Renal pelvis (tissue), 12 donors: ENCODE data around the gene AP2A2. TPM values are rescaled to one million over a fixed set of nuclear protein-coding genes. Genes with fewer than 3 reads are reported as not detected.

ENCODE experiments used
- DNase-seq: peaks from one replicate; pipeline ENCODE4 v3.0.0-alpha.2; 2013
- long read RNA-seq, 16 experiments: transcript quantifications; one replicate each; lab custom pipeline, GENCODE V29; 2026
- polyA plus RNA-seq, 3 donors: library from polyadenylated mRNA; unstranded; fragments of 120-200 nt; gene quantifications; one replicate each; pipeline ENCODE4 v1.2.1, GENCODE V29; 2013; ENCODE audit not compliant: insufficient read length in 3 of 3

The AP2A2 gene
- polyA plus RNA-seq, result 100 to 1,000 TPM in 2 of 3 donors, 10 to 100 TPM in 1; 99.5 to 126 (median 117) TPM
- long read RNA-seq, donor 1, full-length matches to known transcripts, result 4 of 16 reads
- long read RNA-seq, donor 1, partial matches to known transcripts, result 12 of 16 reads
- long read RNA-seq, donor 1, other reads (novel, unspliced or antisense), result 0 of 16 reads
- long read RNA-seq, donor 2, full-length matches to known transcripts, result 16 of 27 reads
- long read RNA-seq, donor 2, partial matches to known transcripts, result 11 of 27 reads
- long read RNA-seq, donor 2, other reads (novel, unspliced or antisense), result 0 of 27 reads
- long read RNA-seq, donor 3, full-length matches to known transcripts, result 6 of 16 reads
- long read RNA-seq, donor 3, partial matches to known transcripts, result 10 of 16 reads
- long read RNA-seq, donor 3, other reads (novel, unspliced or antisense), result 0 of 16 reads
- long read RNA-seq, donor 4, full-length matches to known transcripts, result 11 of 42 reads
- long read RNA-seq, donor 4, partial matches to known transcripts, result 31 of 42 reads
- long read RNA-seq, donor 4, other reads (novel, unspliced or antisense), result 0 of 42 reads
- long read RNA-seq, donor 5, partial matches to known transcripts, result 15 of 16 reads
- long read RNA-seq, donor 5, other reads (novel, unspliced or antisense), result 0 of 16 reads
- long read RNA-seq, donor 6, full-length matches to known transcripts, result 6 of 17 reads
- long read RNA-seq, donor 6, partial matches to known transcripts, result 11 of 17 reads
- long read RNA-seq, donor 6, other reads (novel, unspliced or antisense), result 0 of 17 reads
- long read RNA-seq, donor 7, full-length matches to known transcripts, result 7 of 40 reads
- long read RNA-seq, donor 7, partial matches to known transcripts, result 33 of 40 reads
- long read RNA-seq, donor 7, other reads (novel, unspliced or antisense), result 0 of 40 reads
- long read RNA-seq, donor 8, full-length matches to known transcripts, result 3 of 11 reads
- long read RNA-seq, donor 8, partial matches to known transcripts, result 8 of 11 reads
- long read RNA-seq, donor 8, other reads (novel, unspliced or antisense), result 0 of 11 reads
- long read RNA-seq, donor 9, full-length matches to known transcripts, result 7 of 35 reads
- long read RNA-seq, donor 9, partial matches to known transcripts, result 28 of 35 reads
- long read RNA-seq, donor 9, other reads (novel, unspliced or antisense), result 0 of 35 reads
- long read RNA-seq, donor 10, full-length matches to known transcripts, result 8 of 38 reads
- long read RNA-seq, donor 10, partial matches to known transcripts, result 30 of 38 reads
- long read RNA-seq, donor 10, other reads (novel, unspliced or antisense), result 0 of 38 reads
- long read RNA-seq, donor 11, full-length matches to known transcripts, result 5 of 20 reads
- long read RNA-seq, donor 11, partial matches to known transcripts, result 15 of 20 reads
- long read RNA-seq, donor 11, other reads (novel, unspliced or antisense), result 0 of 20 reads
- long read RNA-seq, donor 12, full-length matches to known transcripts, result 16 of 32 reads
- long read RNA-seq, donor 12, partial matches to known transcripts, result 16 of 32 reads
- long read RNA-seq, donor 12, other reads (novel, unspliced or antisense), result 0 of 32 reads
- long read RNA-seq, donor 13, full-length matches to known transcripts, result 5 of 21 reads
- long read RNA-seq, donor 13, partial matches to known transcripts, result 16 of 21 reads
- long read RNA-seq, donor 13, other reads (novel, unspliced or antisense), result 0 of 21 reads
- long read RNA-seq, donor 14, result 0 reads
- long read RNA-seq, donor 15, full-length matches to known transcripts, result 11 of 11 reads
- long read RNA-seq, donor 15, partial matches to known transcripts, result 0 of 11 reads
- long read RNA-seq, donor 15, other reads (novel, unspliced or antisense), result 0 of 11 reads
- long read RNA-seq, donor 16, full-length matches to known transcripts, result 8 of 30 reads
- long read RNA-seq, donor 16, partial matches to known transcripts, result 22 of 30 reads
- long read RNA-seq, donor 16, other reads (novel, unspliced or antisense), result 0 of 30 reads

- peak; percentile 91 for DNase-seq
Measured at GRCh38 chr11:925496-926301, at the start of gene AP2A2. Gene AP2A2, plus strand, starts transcription at chr11:925870. Its CDS starts 152 bp downstream, at chr11:926022.

- no peak for DNase-seq
Measured at GRCh38 chr11:876545-876944, 49.1 kb upstream of the AP2A2 start.

- DNase-seq, result no peak
Measured at GRCh38 chr11:877565-877964, 48.1 kb upstream of the AP2A2 start.

- no peak for DNase-seq
Measured at GRCh38 chr11:880447-880846, 45.2 kb upstream of the AP2A2 start.

- DNase-seq, result no peak
Measured at GRCh38 chr11:882596-882995, 43.1 kb upstream of the AP2A2 start.

GRCh38 chr11:883527-883926, 42.1 kb upstream of the AP2A2 start:
- DNase-seq, result no peak

- DNase-seq, result no peak
Measured at GRCh38 chr11:884578-885070, 41.0 kb upstream of the AP2A2 start.

GRCh38 chr11:886568-886967, 39.1 kb upstream of the AP2A2 start:
- DNase-seq, result no peak

GRCh38 chr11:887589-887988, 38.1 kb upstream of the AP2A2 start:
- DNase-seq, result no peak

GRCh38 chr11:888310-889212, 37.1 kb upstream of the AP2A2 start:
- DNase-seq, result no peak

- DNase-seq, result no peak
Measured at GRCh38 chr11:889257-889656, 36.4 kb upstream of the AP2A2 start.

- no peak for DNase-seq
Measured at GRCh38 chr11:889687-890475, 35.8 kb upstream of the AP2A2 start.

GRCh38 chr11:890794-891540, 34.7 kb upstream of the AP2A2 start:
- DNase-seq, result no peak

- no peak for DNase-seq
Measured at GRCh38 chr11:893008-893654, 32.5 kb upstream of the AP2A2 start.

- no peak for DNase-seq
Measured at GRCh38 chr11:894575-895201, 31.0 kb upstream of the AP2A2 start.
